Transverse colon (tissue), 4 donors: ENCODE data around the gene GAB2.

Experiments used
- EP300 ChIP-seq: sonication (generic); formaldehyde crosslinking; IDR thresholded peaks from one replicate; pipeline ENCODE4 v1.6.1; 2017; ENCODE audit warnings: antibody characterized with exemption, low read depth
- POLR2A ChIP-seq: fragments of 450-650 bp; IDR thresholded peaks from one replicate; pipeline ENCODE4 v1.6.1; 2016; ENCODE audit warnings: antibody characterized with exemption, mild to moderate bottlenecking, moderate library complexity
- POLR2AphosphoS5 ChIP-seq, 3 donors: sonication (generic); formaldehyde crosslinking; IDR thresholded peaks; one replicate each; pipeline ENCODE4 v1.6.1; 2016; ENCODE audit warnings: antibody characterized with exemption in 3 of 3
- TF ChIP-seq, protein P1 (sequence below), 5 experiments: fragments of 200-600 bp in 3 of 5; fragments of 450-650 bp in 2 of 5; sonication (generic) in 3 of 5; IDR thresholded peaks; 1 replicate in 2 of 5; 2 replicates in 3 of 5; pipeline ENCODE4 v1.5.1; 2016 to 2017; ENCODE audit warnings: antibody characterized with exemption in 5 of 5, inconsistent platforms in 3 of 5, mild to moderate bottlenecking in 2 of 5, moderate library complexity in 1 of 5

- TF ChIP-seq POLR2AphosphoS5 (IDR thresholded peaks at IDR 0.05) = no peak
- TF ChIP-seq, protein P1, sequence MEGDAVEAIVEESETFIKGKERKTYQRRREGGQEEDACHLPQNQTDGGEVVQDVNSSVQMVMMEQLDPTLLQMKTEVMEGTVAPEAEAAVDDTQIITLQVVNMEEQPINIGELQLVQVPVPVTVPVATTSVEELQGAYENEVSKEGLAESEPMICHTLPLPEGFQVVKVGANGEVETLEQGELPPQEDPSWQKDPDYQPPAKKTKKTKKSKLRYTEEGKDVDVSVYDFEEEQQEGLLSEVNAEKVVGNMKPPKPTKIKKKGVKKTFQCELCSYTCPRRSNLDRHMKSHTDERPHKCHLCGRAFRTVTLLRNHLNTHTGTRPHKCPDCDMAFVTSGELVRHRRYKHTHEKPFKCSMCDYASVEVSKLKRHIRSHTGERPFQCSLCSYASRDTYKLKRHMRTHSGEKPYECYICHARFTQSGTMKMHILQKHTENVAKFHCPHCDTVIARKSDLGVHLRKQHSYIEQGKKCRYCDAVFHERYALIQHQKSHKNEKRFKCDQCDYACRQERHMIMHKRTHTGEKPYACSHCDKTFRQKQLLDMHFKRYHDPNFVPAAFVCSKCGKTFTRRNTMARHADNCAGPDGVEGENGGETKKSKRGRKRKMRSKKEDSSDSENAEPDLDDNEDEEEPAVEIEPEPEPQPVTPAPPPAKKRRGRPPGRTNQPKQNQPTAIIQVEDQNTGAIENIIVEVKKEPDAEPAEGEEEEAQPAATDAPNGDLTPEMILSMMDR (IDR thresholded peaks at IDR 0.05) = no peak
- TF ChIP-seq POLR2A = no peak
- TF ChIP-seq EP300 = no peak
Measured at GRCh38 chr11:78325274-78325781, 92.3 kb downstream of the GAB2 start.
